NCI-H345 treated with DMSO at 0.1 percent for 48 hours (cell line): ENCODE results near the gene MOCS1.
"Not testable (repeated sequence)": the region's sequence is repeated elsewhere in the genome, so short reads cannot be mapped to it uniquely, and the experiment has no call there.

Experiments
- DNase-seq: peaks from one replicate; lab custom pipeline; 2025; ENCODE audit not compliant: unreplicated experiment; lab: John Stamatoyannopoulos, UW

Gene MOCS1

DNA sequence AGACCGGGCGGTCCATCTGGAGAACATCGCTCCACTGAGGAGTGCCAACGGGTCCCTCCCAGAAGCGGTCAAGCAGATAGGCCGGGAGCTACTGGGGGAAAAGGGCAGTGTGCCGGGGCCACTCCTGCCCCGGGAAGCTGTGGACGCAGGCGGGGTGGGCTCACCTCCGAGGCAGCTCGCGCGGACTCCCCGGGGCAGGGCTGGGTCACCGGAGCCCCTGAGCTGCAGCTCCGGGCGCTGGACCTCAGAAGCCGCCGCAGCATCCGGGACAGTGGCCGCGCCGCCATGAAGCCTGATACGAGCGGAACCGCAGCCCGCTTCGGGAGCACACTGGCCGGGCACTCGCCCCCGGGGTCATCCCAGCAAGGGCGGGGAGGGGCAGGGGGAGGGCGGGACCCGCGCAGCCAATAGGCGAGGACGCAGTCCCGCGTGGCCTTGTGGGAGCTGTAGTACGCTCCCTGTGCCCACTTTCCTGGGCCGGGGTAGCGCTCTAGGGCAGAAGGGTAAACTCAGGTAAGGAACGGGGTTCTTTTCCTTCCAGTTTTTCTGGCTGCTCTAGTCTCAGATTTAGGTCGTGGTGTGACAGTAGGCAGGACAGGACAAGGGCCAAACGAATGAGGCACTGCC is at the start of gene MOCS1:
Gene MOCS1 (minus strand): TSS at position 332 of the 627 bp plus-strand sequence. CDS start 45 bp downstream, at position 287.
- no peak for DNase-seq

DNA sequence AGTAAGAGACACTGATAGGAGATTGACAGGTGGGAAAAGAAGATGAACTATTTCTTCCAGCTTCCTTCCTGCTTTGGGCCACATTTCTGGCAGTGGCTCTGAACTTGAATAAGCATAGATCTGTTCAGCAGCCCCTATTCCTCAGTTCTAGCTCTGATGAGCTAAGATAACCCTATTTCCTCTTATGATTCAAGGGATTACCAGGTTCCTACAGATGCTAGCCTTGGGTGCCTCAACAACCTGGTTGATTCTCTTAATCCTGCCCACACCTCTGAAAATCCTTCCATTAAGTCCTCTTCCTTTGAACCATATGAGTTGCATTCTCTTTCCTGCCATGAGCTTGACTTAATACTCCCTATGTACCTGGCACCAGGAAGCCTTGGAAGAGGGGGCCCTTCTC is 49.8 kb upstream of the MOCS1 start:
- no peak for DNase-seq

DNA sequence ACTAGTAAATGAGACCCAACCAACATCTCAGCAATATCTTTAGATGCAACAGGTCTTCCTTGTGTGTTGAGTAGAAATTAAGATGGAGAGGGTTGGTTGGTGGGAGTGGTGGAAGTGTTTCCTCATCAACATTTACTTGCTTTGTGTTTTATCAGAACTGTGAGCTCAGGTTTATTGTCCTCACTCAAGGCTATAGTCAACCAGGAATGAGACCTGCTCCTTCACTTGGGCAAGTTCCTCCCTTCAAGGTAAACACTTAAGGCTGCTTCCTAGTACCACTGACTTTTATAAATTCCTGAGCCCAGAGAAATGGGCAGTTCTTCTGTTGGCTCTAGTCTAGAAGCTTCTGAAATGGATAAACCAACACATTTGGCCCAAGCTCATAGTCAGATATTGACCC is 48.9 kb upstream of the MOCS1 start:
- no peak for DNase-seq

- DNase-seq, result no peak
These were observed 48.5 kb upstream of the MOCS1 start for GRCh38 chr6:39982720-39983119.

DNA sequence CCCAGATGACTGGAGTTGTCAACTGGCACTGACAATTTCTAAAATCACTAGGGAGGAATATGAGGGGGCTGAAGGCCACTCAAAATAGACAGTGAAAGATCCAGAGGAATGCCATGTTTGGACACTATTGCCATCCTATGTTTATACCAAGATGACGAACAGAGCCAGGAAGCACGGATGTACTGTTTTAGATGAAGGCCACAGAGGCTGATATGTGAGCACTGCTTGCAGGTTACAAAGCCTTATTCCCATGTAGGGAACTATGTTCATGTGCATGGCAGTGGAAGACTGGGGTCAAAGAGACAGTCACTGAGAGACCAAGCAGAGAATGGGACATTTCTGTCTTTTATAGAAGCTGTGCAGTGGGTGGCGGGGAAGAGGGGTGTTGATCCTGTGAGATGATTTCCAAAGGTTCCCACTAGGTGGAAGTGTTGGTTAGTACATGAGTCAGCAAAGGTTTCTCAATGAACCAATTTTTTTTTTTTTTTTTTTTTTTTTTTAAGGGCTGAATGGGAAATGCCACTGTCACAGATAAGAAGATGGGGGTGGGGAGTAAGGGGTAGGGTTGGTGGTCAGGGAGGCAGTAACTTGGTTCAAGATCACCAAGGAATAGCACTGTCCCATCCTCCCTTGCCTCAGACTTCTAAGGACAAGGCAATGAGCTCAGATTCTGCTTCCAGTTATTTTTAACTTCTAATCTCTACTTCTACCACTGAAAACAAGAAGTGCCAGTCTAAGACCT is 46.7 kb upstream of the MOCS1 start:
- DNase-seq, result peak; percentile 39

DNA sequence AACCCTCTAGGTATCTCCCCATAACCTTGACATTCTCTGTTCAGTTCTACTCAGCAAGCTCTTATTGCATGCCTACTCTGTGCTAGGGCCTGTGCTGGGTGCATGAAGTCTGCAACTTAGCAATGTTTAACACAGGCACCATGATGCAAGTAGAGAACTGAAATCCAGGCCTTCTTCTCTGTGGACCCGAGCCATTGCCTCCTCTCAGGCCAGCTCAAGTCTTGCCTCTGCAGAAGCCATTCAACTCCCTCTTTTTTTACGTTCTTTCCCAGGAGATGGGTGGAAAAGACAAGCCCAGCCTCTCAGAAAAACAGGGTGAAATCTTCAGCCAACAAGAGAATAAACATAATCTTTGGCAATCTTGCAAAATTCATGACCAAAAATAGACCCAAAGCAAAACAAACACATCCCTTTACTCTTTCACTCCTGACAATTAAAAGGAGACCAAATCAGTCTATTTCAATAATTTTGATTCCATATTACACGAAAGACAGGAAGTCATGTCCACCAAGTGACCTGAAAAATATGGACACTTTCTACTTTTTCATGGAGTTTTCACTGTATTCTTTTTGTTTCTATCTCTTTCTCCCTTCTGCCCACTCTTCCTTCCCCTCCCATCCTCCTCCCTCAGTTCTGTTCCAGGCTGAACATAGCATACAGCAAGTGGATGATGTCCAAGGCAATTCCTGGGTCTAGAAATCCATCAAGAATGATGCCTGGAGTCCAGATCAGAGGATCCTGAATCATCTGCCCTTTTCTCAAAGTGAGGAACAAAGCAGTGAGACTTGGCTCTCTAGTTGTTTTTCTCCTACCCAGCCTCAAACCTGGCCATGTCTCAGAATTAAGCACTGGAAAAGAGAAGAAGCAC is 45.4 kb upstream of the MOCS1 start:
- no peak for DNase-seq

- no peak for DNase-seq
These were observed 44.0 kb upstream of the MOCS1 start for GRCh38 chr6:39978240-39978639.

GRCh38 chr6:39973661-39974060 is 39.4 kb upstream of the MOCS1 start:
- no peak for DNase-seq

- not testable (repeated sequence) for DNase-seq
These were observed 38.5 kb upstream of the MOCS1 start for GRCh38 chr6:39972717-39973116.

GRCh38 chr6:39971131-39971530 is 36.9 kb upstream of the MOCS1 start:
- not testable (repeated sequence) for DNase-seq

DNA sequence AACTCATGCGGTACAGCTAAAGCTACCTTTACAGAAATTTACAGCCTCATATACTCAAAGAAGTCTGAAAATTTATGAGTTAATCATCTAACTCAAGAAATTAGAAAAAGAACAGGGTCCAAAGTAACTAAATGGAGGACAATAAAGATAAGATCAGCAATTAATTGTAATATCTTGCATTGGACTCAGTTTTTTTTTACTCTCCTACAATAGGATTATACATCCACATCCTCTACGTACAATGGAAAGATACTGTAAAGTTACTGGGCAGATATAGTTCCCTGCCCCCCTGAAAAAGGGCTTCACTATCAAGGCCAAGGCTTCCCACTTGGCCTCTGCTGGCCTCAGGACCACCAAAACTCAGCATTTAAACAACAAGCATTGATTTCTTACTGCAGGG is 31.5 kb upstream of the MOCS1 start:
- no peak for DNase-seq

GRCh38 chr6:39964530-39964929 is 30.3 kb upstream of the MOCS1 start:
- DNase-seq, result no peak

DNA sequence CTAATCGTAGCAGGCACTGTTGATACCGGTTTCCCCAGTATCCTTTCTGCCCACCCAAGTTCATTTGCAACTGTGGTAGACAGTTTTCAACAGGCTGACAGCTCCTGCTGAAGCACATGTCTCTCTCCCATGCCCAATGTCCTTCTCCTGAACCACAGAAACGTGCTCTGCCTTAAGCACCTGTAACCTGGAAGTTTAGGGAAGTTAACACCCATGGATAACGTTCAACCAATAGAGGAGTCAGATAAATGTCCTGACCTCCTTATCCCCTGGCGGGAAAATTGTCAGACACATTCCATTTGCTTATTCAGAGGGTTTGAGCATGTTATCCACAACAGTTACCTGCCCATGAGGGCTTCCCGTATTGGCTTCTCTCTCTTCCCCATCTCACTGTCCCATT is 29.8 kb upstream of the MOCS1 start:
- DNase-seq, result no peak

- DNase-seq, result no peak
These were observed 28.6 kb upstream of the MOCS1 start for GRCh38 chr6:39962831-39963230.

- DNase-seq, result no peak
These were observed 26.9 kb upstream of the MOCS1 start for GRCh38 chr6:39961178-39961577.

DNA sequence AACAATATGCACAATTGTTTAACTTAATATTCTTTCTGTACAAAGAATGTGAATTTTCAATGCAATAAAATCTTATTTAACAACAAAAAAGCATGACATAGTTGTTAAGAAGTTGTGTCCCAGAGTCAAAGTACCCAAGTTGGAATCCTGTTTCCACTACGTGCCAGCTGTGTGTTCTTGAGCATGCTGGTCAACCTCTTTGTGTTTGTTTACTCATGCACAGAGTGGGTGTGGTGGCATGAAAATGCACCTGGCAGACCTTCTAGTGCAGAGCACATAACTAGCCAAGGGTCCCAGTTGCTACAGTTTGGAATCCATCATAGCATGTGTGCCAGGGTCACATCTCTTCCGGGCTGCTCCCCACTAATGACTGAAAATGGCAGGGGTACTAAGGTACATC is 24.7 kb upstream of the MOCS1 start:
- DNase-seq, result no peak

DNA sequence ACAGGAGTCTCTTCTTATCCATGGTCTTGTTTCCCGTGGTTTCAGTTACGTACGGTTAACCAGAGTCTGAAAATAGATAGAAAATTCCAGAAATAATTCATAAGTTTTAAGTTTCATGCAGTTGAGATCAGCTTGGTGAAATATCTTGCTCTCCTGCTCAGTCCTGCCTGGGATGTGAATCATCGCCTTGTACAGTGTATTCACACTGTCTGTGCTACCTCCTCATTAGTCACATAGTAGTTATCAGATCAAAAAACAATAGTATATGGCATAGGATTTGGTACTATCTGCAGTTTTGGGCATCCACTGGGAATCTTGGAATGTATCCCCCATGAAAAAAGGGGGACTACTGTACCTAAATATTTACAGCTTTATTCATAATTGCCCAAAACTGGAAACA is 22.7 kb upstream of the MOCS1 start:
- no peak for DNase-seq

DNA sequence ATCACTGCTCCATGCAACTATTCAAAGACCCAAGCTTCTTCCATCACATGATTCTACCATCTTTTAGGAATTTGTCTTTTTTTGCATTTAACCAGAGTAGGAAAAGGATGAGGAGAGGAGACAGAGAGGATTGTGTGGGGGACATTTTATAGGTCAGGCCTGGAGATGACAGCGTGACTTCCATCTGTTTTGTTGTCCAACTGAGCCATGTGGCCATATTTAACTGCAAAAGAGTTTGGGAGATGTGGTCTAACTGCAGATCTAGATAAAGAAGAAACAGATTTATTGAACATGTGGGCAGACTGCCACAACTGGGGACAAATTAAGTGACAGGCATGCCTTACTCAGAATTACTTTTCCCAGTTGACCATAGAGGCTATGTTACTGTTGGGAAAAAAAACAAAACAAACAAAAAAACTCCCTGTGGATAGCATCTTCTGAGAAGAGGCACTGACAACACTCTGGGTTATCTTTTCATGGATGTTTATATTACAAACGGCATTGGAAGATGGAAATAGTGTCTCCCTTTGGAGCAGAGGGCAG is 18.9 kb upstream of the MOCS1 start:
- DNase-seq, result no peak

GRCh38 chr6:39952167-39952566 is 17.9 kb upstream of the MOCS1 start:
- no peak for DNase-seq

DNA sequence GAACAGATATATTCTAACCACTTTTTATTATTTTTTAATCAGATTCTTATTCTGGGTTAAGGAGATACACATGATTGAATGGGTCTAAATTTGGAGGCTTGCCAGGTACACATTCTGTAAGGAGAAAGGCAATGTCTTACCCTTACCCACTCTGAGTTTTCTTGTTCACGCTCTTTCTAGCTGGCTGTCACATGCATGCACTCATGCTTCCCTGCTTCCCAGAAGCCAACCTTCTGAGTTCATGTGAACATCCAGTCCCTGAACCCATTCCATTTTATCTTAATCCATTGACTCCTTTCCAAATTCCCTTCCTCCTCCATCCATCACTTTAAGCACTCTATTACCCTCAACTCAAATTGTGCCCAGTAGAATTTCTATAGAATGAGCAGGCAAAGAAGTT is 17.5 kb upstream of the MOCS1 start:
- DNase-seq, result no peak

- no peak for DNase-seq
These were observed 16.9 kb upstream of the MOCS1 start for GRCh38 chr6:39951191-39951590.
